HG03280 (cell line): ENCODE results near the gene C9orf50.

Experiments used
- ATAC-seq: cut with Tn5 transposase; IDR thresholded peaks from one replicate; pipeline ENCODE4 v1.9.1; 2021; ENCODE audit warnings: mild to moderate bottlenecking, moderate library complexity; ENCODE audit not compliant: unreplicated experiment

Gene C9orf50

GRCh38 chr9:129572517-129572916 lies 48.4 kb downstream of the C9orf50 start:
- ATAC-seq: no peak

- no peak for ATAC-seq
Observed at GRCh38 chr9:129572052-129572425, 48.9 kb downstream of the C9orf50 start.

GRCh38 chr9:129571298-129572051 lies 49.4 kb downstream of the C9orf50 start:
- ATAC-seq: no peak

GRCh38 chr9:129570450-129571297 lies 50.2 kb downstream of the C9orf50 start:
- ATAC-seq: no peak

GRCh38 chr9:129569502-129570449 lies 51.1 kb downstream of the C9orf50 start:
- no peak for ATAC-seq

GRCh38 chr9:129568560-129569501 lies 52.1 kb downstream of the C9orf50 start:
- no peak for ATAC-seq

- no peak for ATAC-seq
Observed at GRCh38 chr9:129567842-129568559, 52.9 kb downstream of the C9orf50 start.

GRCh38 chr9:129567329-129567728 lies 53.6 kb downstream of the C9orf50 start:
- no peak for ATAC-seq

- ATAC-seq: no peak
Observed at GRCh38 chr9:129566563-129567266, 54.2 kb downstream of the C9orf50 start.

- no peak for ATAC-seq
Observed at GRCh38 chr9:129562917-129563316, 58.0 kb downstream of the C9orf50 start.

- ATAC-seq: no peak
Observed at GRCh38 chr9:129562514-129562913, 58.4 kb downstream of the C9orf50 start.
